NCI-H510A treated with DMSO at 0.1 percent for 48 hours (cell line): ENCODE measurements around the gene SYTL3.

Experiments
- DNase-seq: peaks from one replicate; lab custom pipeline; 2025; lab: John Stamatoyannopoulos, UW

Gene SYTL3

DNA sequence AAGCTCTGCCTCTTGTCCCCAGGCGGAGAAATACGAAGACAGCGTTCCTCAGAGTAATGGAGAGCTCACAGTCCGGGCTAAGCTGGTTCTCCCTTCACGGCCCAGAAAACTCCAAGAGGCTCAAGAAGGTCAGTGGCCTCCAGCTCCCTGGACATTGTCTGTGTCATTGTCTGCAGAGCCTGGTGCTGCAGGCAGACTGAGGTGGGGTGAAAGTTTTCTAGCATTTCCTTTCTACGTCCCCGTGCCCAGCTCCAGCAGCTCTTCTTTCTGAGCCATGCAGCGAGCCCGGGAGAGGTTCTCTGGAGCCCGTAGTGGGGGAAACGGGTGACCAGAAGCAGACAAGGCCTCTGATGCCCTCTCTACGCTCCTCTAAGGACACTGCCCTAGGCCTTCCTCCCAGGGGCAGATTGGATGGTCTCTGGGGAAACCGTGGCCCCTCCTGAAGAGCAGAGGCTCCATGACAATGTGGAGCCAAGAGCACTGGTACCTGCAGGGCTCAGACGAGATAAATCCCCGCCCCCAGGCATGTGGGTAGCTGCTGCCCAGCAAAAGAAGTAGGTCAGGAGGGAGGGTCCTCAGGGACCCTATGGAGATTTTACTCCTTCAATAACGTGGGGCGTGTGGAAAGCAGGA is 110.9 kb downstream of the SYTL3 start:
- no peak for DNase-seq

DNA sequence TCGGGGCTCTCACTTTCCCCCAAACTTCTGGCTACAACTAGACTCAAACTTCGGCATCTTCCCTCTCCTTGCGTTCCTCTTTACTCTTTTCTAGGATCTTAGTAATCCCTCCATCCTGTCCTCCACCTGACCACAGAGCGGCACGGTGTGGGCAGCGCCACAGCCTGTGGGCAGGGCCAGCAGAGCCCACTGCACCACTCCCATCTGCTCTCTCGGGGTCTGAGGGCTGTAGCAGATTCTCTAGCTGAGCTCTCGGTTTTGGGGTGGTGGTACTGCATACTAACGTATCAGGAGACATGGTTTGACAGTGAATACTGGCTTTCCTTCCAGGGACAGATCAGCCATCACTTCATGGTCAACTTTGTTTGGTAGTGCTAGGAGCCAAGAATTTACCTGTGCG is 111.9 kb downstream of the SYTL3 start:
- no peak for DNase-seq

- DNase-seq: no peak
These were observed 113.1 kb downstream of the SYTL3 start for GRCh38 chr6:158762787-158763433.

DNA sequence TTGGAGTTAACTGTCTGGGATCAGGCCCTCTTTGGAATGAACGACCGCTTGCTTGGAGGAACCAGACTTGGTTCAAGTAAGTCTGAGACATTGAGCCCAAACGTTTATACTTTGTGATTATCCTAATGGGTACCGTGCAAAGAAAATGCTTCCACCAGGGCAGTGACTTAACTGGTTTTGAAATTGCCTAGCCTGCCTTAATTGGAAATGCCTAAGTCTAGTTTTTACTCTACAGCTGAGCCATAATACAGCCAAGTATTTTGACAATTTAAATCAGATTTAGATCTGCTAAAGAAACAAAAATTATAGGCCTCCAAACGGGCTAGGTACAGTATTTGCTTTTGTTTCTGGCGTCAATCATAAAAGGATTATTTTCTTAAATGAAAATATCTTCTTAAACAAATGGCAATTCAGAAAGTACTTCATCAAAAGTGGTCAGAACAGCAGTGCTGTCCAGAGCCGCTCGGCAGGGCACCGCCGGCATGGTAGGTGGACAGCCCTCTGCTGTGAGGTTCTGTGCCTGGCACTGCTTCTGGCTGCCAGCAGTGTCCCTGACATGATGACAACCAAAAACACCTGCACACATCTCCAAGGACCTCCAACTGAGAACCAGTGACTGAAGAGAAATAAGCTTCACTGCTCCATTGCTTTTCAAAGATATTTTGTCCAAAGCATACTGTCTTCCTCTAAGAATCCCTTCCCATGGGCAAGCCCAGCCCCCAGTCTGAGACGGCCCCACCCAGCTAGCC is 113.8 kb downstream of the SYTL3 start:
- DNase-seq: no peak

GRCh38 chr6:158764183-158764849 is 114.5 kb downstream of the SYTL3 start:
- no peak for DNase-seq

GRCh38 chr6:158764926-158765325 is 115.1 kb downstream of the SYTL3 start:
- no peak for DNase-seq

GRCh38 chr6:158765499-158766068 is 115.7 kb downstream of the SYTL3 start:
- no peak for DNase-seq

GRCh38 chr6:158766621-158767455 is 117.0 kb downstream of the SYTL3 start:
- no peak for DNase-seq

- no peak for DNase-seq
These were observed 117.9 kb downstream of the SYTL3 start for GRCh38 chr6:158767709-158768108.

GRCh38 chr6:158768436-158768835 is 118.6 kb downstream of the SYTL3 start:
- DNase-seq: no peak

GRCh38 chr6:158769234-158769770 is 119.4 kb downstream of the SYTL3 start:
- no peak for DNase-seq

DNA sequence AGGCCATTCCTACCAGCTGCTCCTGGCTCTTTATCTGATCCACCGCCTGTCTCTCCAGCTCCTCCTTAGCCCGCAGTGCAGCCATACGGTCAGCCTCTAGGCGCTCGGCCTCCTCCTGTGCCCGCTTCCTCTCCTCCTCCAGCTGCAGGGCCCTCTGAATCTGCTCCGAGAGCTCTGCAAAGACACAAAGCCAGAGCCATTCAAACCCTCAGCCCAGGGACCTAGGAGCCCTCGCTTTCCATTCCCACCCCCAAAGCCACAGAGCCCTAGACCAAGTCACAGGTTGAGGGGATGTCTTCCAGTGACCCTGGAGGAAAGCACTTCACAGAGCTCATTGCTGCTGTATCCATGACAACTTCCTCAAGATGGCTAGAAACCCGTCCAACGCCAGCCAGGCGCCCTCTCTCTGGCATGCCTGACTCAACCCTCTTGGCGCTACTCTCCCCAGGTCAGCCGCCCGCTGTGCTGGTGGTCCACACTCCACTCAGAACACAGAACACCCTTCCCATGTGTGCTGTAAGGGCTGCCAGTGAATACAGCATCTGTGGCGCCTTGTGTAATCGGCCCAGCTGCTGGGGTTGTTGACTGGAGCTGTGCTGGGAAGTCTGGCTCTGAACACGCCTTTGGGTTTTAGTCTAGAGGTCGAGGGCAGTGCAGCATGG is 120.0 kb downstream of the SYTL3 start:
- no peak for DNase-seq

DNA sequence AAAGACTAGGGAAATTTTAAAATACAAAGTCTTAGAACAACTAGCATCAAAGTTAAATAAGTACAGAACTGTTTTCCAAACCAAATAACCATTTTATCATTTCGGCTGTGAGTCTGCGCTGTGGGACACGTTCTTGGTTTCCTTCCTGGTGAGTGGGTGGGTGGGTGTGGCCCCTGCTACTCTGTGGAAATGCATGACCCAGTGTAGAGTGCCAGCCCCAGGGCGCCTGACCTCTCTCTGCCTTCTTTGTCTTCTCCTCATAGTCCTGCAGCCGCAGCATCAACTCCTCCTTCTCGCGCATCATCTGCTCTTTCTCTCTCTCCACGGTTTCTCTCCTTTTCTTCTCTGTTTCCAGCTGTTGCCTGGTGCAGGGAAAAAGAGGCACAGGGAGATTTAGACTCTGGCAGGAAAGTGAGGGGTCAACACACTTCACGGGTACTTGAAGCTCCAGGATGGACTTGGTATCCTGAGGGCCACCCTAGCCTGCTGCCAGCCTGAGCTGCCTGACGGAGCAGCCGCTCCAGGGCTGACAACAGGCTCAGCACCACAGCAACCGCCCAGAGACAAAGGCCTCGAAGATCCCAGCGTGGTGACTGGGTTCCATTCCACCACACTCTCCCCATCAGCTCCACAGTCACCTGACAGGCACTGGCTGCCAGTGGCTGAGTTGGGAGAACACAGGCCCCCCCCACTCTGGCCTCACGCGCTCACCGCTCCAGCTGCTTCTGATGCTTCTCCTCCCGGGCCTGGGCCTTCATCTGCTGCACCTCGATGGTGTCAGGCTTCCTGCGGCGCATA is 120.9 kb downstream of the SYTL3 start:
- DNase-seq: no peak

DNA sequence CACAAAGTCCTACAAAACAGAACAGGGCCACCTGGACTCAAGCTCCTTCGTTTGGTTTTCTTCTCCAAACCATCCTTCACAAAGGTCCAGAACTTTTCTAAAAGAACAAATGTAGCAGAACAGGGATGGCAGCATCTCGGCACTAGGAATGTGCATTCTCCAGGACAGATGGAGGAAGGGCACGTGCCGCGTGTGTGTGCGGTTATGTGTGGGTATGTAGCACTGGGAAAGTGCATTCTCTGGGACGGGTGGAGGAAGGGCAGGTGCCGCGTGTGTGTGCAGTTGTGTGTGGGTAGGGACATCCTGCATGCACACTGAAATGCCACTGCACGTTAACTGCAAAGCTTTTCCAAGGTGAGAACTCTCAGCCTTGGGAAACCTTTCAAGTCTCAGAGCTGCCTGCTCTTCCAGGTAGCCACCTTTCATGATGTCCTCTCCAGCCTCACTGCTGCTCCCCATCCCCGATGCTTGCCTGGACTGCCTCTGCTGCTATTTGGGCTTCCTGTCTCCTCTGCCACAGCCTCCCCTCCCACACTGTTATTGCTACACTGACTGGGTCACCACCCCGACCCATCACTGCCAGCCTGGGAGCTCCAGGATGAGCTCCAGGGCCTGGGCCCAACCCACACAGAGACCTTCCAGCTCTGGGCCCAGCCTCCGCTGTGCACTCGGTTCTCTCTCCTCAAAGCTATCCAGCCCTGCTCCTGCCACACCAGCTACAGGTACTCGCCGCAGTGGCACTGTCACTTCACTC is 121.7 kb downstream of the SYTL3 start:
- no peak for DNase-seq

GRCh38 chr6:158772172-158772571 is 122.3 kb downstream of the SYTL3 start:
- DNase-seq: no peak

GRCh38 chr6:158772851-158773371 is 123.1 kb downstream of the SYTL3 start:
- no peak for DNase-seq

DNA sequence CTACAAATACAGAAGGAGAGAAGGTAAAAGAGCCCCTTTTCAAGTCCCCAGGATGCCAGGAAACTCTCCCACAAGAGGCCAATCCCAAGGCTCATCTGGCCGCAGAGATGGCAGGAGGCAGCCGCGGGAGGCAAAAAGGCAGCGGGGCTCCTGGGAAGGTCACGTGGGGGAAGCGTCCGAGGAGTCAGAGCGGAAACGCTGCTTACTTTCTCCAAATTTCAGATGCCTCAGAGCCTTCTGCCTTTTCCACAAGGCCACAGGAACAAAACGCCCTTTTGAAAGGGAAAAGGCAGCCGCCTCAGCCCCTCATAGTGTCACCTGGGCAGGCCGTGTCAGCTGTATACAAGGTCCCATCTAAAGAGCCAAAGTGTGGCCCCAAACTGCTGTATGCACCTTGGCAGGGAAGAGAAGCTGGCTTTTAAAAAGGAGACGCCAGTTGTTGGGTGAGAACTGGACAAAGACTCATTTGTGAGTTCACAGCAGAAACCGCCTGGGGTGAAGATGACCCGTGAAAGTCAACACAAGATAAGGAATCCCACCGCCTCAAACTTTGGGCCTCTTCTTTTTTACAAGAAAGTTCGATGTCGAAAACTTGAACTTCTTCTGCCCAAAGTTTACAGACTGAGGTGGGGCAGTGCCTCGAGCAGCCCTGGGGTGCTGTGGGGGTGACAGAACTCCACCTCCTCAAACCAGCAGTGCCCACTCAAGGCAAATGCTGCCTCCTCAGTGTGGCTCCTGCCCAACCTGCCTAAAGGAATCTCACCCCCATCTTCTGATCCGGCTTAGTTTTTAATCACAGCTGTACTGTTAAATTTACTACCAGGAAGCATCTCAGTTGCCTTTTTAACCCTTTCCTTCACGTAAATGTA is 124.0 kb downstream of the SYTL3 start:
- DNase-seq: no peak
